ENCODE results near the gene FLNB. TPM values are rescaled to one million over a fixed set of nuclear protein-coding genes. Genes with fewer than 3 reads are reported as not detected.

FLNB gene
- total RNA-seq, 1 donor from 2014 or later: 42.2 TPM

- intact Hi-C loops (cut with micrococcal nuclease): loop anchor here (1.0 to 5.0 kb wide), 3 partner anchors 10 to 169 kb away; partner anchors contain the start of gene FLNB
Observed at GRCh38 chr3:58176827-58177489, 168.7 kb downstream of the FLNB start.

GRCh38 chr3:58177747-58178527 lies 169.7 kb downstream of the FLNB start:
- intact Hi-C loops (cut with micrococcal nuclease): loop anchor here (1.0 to 5.0 kb wide), 3 partner anchors 9 to 170 kb away; partner anchors contain the start of gene FLNB

DNA sequence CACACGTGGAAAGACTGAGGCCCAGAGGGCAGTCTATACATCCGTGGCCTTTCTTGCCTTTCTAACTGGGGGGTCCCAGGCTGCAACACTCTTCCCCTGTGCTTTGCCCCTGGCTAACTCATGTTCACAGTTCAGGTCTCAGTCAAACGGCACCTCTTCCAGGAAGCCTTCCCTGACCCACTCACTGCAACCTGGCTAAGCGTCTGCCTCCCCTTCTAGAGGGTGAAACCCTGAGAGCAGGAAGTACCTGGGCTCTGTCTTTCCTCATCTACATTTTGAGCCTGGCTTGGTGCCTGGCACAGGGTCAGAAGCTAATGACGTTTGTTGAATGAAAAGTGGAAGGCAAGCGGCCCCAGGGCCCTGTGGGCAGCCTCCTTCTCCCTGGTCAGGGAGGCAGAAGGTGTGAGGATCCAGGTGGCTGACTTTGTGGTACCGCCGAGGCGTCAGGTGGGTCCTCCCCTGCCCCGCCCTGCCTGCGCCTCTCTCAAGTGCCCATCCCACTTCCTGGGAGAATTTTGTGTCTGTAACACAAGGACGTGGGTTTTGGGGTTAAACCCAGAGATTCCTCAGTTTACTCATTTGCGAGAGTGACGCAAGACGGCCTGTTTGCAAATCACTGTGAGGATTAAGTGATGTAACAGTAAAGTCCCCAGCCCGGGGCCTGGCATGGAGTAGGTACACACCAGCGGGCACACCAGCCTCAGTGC lies 170.5 kb downstream of the FLNB start:
- intact Hi-C loops (cut with micrococcal nuclease): loop anchor here (5.0 kb wide), 1 partner anchor 39 kb away; no protein-coding TSS in a partner anchor

DNA sequence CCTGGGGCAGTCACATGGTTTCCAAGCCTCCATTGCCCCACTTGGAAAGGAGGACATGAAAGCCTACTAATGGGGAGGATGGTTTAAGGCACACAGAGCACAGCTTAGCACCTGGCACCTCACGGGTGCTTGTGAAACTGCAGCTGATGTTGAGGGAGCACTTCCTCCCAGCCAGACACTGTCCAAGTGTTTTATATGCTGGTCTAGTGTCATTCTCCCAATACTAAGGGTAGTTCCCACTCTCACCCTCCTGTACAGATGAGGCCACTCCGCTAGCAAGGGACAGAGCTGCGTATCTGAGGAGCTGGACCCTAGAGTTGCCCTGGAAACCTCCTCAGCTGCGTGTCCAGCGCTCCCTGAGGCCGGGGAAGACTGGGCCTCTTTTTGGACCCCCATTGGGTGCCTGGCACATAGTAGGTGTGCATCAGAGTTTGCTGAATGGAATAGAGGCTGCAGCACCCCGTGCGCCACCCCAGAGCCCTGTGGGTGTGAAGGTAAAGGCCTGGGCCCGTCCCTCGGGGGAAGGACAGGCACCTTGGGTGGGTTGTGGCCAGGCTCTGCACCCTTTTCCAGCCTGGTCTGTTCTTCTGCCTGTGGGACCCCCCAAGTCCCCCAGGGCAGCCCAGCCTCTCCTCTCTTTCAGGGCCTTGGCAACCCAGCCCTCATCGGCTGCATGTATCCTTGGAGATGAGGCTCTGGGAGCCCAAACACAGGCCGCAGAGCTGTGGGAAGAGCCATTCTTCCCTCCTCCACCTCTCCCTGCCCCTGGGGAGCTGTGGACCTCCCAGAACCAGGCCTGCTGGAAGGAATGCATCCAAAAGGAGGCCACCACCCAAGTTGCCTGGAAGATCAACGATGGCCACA lies 171.2 kb downstream of the FLNB start:
- intact Hi-C loops (cut with micrococcal nuclease): loop anchor here (5.0 kb wide), 1 partner anchor 38 kb away; no protein-coding TSS in a partner anchor

GRCh38 chr3:58180099-58180880 lies 172.1 kb downstream of the FLNB start:
- intact Hi-C loops (cut with micrococcal nuclease): no loop called here

GRCh38 chr3:58180940-58181587 lies 172.8 kb downstream of the FLNB start:
- intact Hi-C loops (cut with micrococcal nuclease): no loop called here

- intact Hi-C loops (cut with micrococcal nuclease): no loop called here
Observed at GRCh38 chr3:58183221-58183620, 175.0 kb downstream of the FLNB start.

DNA sequence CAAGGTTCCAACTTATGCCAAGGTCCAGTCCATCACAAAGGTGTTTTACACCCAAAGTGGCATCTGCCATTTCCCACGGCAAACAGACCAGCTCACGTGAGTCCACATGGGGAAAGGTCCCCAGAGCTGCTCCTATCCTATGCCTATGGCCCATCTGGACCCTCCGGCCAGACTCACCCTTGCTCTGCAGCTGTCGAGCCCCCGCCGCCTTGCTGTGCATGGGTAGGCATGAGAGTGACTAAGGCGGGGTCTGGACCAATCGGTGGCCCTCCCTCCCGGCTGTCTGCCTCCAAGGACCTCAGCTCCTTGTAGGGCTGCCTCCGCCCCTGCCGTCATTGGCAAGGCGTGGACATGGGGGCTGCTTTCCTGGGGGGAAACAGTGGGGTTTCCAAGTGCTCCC lies 175.7 kb downstream of the FLNB start:
- intact Hi-C loops (cut with micrococcal nuclease): no loop called here

GRCh38 chr3:58184309-58184981 lies 176.2 kb downstream of the FLNB start:
- intact Hi-C loops (cut with micrococcal nuclease): no loop called here

DNA sequence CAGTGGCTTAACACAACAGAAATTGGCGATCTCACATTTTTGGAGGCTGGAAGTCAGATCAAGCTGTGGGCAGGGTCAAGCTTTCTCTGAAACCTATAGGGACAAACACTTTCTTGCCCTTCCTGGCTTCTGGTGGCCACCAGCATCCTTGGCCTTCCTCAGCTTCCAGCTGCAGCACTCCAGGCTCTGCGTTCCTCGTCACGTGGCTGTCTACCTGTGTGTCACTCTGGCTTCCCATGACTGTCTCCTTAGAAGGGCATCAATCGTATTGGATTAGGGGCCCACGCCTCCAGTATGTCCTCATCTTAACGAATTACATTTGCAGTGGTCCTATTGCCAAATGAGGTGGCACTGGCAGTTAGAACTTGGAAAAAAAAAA lies 176.7 kb downstream of the FLNB start:
- intact Hi-C loops (cut with micrococcal nuclease): loop anchor here (5.0 kb wide), 1 partner anchor 247 kb away; the partner anchor contains the start of gene PDHB

DNA sequence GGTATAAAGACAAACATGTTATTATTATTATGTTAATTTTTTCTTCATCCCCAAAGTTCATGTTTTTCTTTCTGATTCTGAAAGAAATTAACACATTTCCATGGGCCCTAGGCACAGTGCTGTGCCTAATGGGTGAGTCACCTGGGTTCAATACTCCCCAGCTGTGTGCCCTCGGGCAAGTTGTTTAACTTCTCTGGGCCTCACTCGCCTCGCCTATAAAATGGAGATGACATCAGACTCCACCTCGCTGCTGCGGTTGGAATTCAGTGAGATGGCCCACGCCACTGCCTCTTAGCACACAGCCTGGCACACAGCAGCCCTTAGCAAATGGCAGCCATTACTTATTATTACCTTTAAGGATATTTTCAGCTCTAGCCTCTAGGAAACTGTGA lies 179.9 kb downstream of the FLNB start:
- intact Hi-C loops (cut with micrococcal nuclease): loop anchor here (5.0 kb wide), 1 partner anchor 244 kb away; the partner anchor contains the start of gene PDHB

DNA sequence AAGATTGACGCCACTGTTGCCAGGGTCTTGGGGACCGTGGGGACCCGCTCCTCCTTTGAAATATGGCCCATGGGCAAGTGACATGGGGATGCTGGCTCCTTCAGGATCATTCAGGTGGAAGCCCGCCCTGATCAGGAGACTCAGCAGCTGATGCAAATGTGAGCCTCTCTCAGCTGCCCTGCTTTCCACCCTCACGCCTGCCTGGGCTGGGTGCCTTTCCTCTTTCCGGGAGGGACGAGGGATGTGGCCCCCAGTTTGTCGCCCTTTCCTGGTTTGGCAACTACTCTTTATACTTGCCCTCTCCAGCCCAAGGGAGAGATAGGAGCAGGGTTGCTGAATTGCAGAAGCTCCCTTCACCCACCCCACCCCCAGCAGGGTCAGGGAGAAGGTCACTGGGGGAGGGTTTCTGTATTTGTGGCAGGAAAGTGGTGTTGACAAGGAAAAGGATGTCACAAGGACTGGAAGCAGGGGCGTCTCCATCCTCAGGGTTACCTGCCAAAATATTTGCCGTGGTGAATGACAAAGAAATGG lies 180.8 kb downstream of the FLNB start:
- intact Hi-C loops (cut with micrococcal nuclease): loop anchor here (5.0 kb wide), 1 partner anchor 243 kb away; the partner anchor contains the start of gene PDHB

DNA sequence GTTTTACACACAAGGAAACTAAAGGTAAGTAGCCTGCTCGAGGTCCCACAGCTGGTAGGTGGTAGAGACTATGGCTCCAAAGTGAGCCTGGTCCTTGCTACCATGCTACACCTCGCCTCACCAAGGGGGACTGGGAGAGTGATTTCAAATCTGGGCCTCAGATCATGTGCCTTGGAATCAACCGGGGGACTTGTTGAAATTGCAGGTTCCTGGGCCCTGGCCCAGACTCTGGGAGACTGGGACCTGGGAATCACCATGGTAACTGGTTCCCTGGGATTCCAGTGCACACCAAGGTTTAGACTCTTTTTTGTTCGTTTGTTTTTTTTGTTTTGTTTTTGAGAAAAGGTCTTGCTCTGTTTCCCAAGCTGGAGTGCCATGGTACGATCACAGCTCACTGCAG lies 181.5 kb downstream of the FLNB start:
- intact Hi-C loops (cut with micrococcal nuclease): loop anchor here (5.0 kb wide), 1 partner anchor 243 kb away; the partner anchor contains the start of gene PDHB

DNA sequence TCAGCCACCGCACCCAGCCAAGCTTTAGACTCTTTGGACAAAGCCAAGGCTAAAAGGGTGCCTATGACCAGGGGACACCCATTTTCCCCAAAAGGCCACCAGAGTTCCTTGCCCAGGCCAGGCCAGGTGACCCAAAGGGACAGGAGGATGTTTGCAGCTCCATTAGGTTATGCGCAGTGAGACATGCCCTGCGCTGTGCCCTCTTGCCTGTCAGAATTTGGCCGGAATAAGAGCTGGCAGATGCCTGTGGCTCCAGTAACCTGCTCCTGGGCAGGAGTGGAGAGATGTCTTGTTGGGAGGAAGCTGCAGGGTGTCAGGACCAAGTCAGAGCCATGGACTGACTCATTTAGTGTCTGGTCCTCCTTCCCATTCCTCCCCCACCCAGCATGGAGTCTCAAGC lies 182.1 kb downstream of the FLNB start:
- intact Hi-C loops (cut with micrococcal nuclease): no loop called here

- intact Hi-C loops (cut with micrococcal nuclease): no loop called here
Observed at GRCh38 chr3:58190882-58191281, 182.7 kb downstream of the FLNB start.

DNA sequence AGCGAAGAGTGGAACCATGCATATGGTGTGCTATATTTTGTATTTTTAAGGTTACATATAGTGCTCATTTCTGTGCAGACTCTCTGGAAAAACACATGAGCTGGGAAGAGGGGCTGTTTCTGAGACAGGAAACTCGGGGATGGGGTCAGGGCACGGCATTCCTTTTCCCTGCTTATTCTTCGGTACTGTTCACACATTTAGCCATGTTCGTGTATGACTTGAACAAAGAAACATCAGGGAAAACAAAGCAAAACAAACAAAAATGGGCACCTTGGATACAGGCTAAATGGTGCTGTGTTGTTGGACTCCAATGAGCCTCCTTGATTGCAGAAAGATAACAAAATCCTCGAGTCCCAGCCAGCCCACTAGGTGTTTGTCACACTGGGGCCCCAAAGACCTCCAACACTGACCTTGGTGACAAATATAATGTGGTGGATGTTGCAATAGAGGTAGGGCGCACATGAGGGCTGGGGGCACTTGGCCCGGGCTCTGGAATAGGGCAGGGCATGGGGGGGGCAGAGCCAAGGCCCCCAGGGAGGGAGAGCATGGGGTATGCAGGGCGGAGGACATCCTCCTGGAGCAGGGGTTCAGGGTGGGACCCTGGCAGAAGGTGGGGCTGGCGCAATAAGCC lies 183.3 kb downstream of the FLNB start:
- intact Hi-C loops (cut with micrococcal nuclease): no loop called here

DNA sequence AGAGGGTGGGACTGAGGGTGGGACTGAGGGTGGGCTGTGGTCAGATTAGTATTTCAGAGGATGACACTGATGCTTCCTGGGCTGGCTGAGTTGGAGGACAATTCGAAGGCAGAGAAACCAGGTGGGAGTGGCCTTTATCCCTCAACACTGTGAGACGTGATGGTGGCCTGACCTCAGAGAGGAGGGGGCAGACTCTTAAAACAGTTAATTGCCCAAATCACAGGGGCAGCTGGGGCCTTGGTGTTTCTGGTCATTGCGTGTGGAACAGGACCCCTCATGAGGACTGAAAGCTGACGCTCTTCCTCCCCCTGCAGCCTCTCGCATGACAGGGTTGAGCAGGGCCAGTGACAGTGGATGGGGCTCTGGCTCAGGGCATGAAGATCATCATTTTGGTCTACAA lies 183.8 kb downstream of the FLNB start:
- intact Hi-C loops (cut with micrococcal nuclease): no loop called here
